ENCODE measurements around the gene PHACTR4. TPM values are rescaled to one million over a fixed set of nuclear protein-coding genes. Genes with fewer than 3 reads are reported as not detected.
"Not testable (repeated sequence)": the region's sequence is repeated elsewhere in the genome, so short reads cannot be mapped to it uniquely, and the experiment has no call there.

Gene PHACTR4
- total RNA-seq, 1 donor from 2014 or later, result 12.6 TPM

GRCh38 chr1:28526886-28527285, 157.3 kb downstream of the PHACTR4 start:
- DNase-seq, result no peak

GRCh38 chr1:28530456-28530855, 160.9 kb downstream of the PHACTR4 start:
- no peak for DNase-seq

- no peak for DNase-seq
These were observed 165.1 kb downstream of the PHACTR4 start for GRCh38 chr1:28534671-28535070.

- DNase-seq, result no peak
These were observed 165.6 kb downstream of the PHACTR4 start for GRCh38 chr1:28535180-28535579.

- DNase-seq, result no peak
These were observed 168.1 kb downstream of the PHACTR4 start for GRCh38 chr1:28537457-28538199.

GRCh38 chr1:28538286-28538685, 168.7 kb downstream of the PHACTR4 start:
- DNase-seq, result no peak

- no peak for DNase-seq
These were observed 171.1 kb downstream of the PHACTR4 start for GRCh38 chr1:28540651-28541050.

- not testable (repeated sequence) for DNase-seq
These were observed 172.0 kb downstream of the PHACTR4 start for GRCh38 chr1:28541414-28542015.

- no peak for DNase-seq
These were observed 175.7 kb downstream of the PHACTR4 start for GRCh38 chr1:28545246-28545628.

GRCh38 chr1:28548318-28548717, 178.8 kb downstream of the PHACTR4 start:
- no peak for DNase-seq

Other genes starting within 250 kb of the PHACTR4 start
- 0.05 and 0.17 TPM in 2 replicates for gene PTAFR, start 193.1 kb upstream of the PHACTR4 start, total RNA-seq
- 54.1 and 68.1 TPM in 2 replicates for gene DNAJC8, start 136.7 kb upstream of the PHACTR4 start, total RNA-seq
- 102 and 104 TPM in 2 replicates for gene ATP5IF1, start 133.6 kb upstream of the PHACTR4 start, total RNA-seq
- gene SESN2, start 110.2 kb upstream of the PHACTR4 start, total RNA-seq, result 9.9 and 14.3 TPM in 2 replicates
- 25.5 and 28.5 TPM in 2 replicates for gene MED18, start 40.7 kb upstream of the PHACTR4 start, total RNA-seq
- gene RCC1, start 136.3 kb downstream of the PHACTR4 start, total RNA-seq, result 54.5 and 99.4 TPM in 2 replicates
- 20.6 and 28.2 TPM in 2 replicates for gene TRNAU1AP, start 183.3 kb downstream of the PHACTR4 start, total RNA-seq
- gene RAB42, start 222.5 kb downstream of the PHACTR4 start, total RNA-seq, result 2.5 and 8.8 TPM in 2 replicates